Measurements from ENCODE around the gene EGFR.

The EGFR gene

DNA sequence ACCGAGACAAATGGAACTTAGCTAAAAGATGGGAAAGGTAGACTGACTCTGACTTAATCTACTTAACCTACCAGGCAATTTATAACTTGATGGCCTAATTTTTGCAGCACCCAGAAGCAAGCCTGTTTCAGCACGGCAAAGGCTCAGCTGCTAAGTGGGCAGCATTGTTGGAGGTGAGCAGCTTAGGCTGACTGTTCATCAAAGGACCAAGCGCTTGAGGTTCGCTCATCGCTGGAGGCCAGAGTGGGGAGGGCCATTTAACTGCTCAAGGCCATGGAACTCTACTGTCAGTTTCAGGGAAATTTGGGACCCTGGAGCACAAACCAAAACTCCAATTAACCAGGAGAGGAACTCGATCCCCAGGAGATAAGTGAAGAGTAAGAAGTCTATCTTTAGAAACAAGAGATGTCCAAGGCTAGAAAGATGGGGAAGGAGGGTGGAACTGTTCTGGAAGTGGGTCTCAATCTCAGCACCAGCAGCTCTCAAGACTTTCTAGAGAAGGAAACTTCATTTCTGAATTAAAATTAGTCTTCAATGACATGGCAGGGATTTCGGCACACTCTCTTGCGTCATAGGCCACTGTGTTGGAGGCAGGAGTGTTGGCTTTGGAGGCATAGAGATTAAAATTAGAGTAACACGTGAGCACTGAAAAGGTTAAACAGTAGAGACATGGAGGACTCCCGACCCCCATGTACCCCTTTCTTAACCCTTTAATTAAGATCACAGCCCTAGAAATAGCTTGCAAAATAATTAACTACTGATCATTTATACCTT lies 43.1 kb downstream of the EGFR start:
- no peak for DNase-seq (ENCODE audit: low read depth, low spot score)

DNA sequence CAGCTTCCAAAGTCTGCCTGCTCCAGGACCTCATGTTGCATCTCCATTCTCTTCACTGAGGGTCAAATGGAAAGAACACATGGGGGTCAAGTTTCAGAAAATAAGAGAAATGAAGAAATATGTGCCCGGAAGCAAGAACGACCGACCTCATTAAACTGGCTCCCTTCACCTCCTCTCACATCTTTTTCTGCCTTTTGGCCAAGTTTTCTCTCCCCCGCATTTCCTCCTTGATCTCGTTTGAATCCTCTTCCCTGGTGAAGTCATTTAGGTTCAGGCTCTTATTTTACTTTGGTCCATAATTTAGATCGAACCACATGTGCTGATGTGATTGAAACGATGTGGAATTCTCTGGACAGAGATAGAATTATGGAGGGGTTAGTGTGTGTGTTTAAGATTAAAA lies 44.2 kb downstream of the EGFR start:
- no peak for DNase-seq (ENCODE audit: low read depth, low spot score)

GRCh38 chr7:55063633-55064032 lies 44.8 kb downstream of the EGFR start:
- DNase-seq (ENCODE audit: low read depth, low spot score) = no peak

- DNase-seq (ENCODE audit: low read depth, low spot score) = no peak
These were observed 46.3 kb downstream of the EGFR start for GRCh38 chr7:55065079-55065478.

- no peak for DNase-seq (ENCODE audit: low read depth, low spot score)
These were observed 46.9 kb downstream of the EGFR start for GRCh38 chr7:55065511-55066229.

DNA sequence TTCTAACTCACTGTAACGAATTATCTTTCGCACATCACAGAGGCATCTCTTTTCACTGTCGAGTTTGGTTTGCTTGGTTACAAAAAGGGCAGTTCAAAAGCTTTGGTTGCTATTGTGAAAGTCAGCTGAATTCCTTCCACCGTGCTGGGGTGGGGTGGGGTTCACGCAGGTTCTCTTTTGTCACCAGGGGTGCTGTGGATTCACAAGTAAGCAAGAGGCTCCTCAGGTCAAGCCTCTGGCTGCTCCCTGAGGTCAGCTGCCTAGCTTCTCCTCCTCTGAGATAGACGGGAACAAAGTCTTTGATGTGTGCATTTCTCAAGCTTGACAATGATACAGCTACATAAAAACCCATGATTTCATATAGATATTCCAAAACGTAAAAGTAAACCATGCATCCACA lies 47.7 kb downstream of the EGFR start:
- DNase-seq (ENCODE audit: low read depth, low spot score) = no peak

GRCh38 chr7:55066938-55067337 lies 48.1 kb downstream of the EGFR start:
- DNase-seq (ENCODE audit: low read depth, low spot score) = no peak

DNA sequence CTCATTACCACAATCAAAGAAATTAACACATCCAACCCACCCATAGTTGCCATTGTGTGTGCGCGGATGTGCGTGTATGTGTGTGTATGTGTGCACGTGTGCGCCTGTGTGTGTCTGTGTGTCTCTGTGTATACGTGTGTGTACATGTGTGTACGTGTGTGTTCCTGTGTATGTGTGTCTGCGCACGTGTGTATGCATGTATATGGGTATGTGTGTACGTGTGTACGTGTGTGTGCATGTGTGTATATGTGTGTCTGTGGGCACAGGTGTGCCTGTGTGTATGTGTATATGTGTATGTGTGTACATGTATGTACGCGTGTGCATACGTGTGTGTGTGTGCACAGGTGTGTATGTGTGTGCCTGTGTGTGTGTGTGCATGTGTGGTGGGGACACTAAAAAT lies 48.9 kb downstream of the EGFR start:
- DNase-seq (ENCODE audit: low read depth, low spot score) = no peak

DNA sequence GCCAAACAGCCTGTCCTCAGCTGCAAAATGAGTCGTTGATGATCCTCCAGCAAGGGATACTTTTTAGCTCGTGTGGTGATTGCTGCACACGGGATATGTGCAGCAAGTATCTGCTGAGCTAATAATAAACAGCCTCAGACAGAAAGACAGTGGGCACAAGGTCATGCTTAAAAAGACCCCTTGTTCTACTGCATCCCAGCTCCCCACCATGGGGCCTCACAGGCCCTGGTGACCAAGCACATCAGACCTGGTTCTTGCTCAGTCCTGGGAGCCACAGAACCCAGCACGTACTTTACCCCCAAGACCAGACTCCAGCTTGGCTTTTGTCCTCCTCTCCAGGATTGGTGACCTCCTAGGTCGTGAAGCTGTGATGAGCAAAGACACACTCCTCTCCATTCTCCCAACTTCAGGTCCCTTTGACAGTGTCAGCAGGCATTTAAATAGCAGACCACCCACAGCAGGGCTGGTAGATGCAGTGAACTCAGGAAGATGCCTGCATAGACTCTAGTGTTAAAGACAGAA lies 50.5 kb downstream of the EGFR start:
- DNase-seq (ENCODE audit: low read depth, low spot score) = no peak

DNA sequence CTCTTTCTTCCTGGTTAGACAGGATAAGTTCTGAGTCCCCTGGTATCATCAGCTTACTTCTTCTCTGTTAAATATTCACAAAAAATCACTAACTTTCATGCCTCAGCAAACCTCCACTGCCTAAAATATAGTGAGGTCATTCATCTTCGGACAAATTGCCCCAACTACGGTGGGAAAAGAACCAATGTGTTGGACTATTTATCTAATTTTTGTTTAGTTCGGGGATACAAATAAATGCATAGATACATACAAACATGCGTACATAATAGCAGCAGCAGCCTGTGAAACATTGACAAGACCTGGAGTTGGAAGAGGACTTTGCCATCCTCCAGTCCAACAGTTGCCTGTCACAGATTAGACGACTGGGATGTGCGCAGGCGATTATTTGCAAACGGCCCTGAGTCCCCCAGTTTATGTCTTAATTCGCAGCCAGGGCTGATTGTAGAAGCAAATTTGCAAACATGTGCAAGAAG lies 51.5 kb downstream of the EGFR start:
- DNase-seq (ENCODE audit: low read depth, low spot score) = no peak

- no peak for DNase-seq (ENCODE audit: low read depth, low spot score)
These were observed 52.0 kb downstream of the EGFR start for GRCh38 chr7:55070854-55071253.

GRCh38 chr7:55071411-55072175 lies 52.8 kb downstream of the EGFR start:
- no peak for DNase-seq (ENCODE audit: low read depth, low spot score)

- DNase-seq (ENCODE audit: low read depth, low spot score) = no peak
These were observed 53.4 kb downstream of the EGFR start for GRCh38 chr7:55072251-55072650.

DNA sequence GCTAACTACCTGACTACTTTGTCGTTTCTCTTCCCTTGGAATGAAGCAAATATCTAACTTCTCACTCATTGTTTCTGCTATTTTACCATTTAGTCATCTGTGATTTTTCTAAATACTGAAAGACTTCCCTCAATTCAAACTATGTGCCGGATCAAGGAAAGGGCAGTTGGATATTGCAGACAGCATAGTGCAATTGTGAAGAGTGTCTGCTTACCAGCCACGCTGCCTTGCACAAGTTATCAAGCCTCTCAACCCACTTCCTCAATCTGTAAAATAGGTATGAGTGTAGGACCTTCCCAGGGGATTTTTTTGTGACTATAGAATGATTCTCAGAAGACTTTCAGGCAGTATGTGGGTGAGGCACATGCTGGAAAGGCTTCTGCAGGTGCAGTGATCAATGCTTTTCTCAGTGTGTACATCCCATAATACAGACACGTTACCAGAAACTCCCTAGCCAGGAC lies 54.3 kb downstream of the EGFR start:
- DNase-seq (ENCODE audit: low read depth, low spot score) = no peak

DNA sequence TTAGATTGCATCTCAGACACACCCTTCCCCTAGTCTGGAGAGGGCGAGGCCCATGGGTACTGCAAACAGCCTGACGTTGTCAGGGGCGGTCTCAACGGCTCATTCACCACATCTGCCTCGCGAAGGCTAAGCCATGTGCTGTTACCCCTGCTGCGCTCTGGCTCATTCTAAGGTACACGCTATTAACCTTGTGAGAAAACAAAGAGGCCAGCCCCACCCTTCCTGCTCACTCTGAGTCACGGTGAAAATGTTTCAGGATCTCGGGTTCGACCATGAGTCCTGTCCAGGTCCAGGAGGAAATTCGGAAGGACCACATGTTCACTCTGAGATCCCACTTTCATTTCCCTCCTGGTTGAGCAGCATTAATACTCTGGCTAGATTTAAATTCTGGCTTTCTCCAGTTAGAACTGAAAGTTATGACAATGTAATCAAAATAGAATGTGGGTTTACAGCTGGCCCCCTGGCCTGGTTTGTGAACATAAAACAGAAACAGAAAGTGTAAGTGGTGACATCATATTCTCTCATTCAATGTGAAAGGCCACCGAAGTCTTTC lies 55.2 kb downstream of the EGFR start:
- no peak for DNase-seq (ENCODE audit: low read depth, low spot score)

GRCh38 chr7:55075464-55076021 lies 56.7 kb downstream of the EGFR start:
- no peak for DNase-seq (ENCODE audit: low read depth, low spot score)

DNA sequence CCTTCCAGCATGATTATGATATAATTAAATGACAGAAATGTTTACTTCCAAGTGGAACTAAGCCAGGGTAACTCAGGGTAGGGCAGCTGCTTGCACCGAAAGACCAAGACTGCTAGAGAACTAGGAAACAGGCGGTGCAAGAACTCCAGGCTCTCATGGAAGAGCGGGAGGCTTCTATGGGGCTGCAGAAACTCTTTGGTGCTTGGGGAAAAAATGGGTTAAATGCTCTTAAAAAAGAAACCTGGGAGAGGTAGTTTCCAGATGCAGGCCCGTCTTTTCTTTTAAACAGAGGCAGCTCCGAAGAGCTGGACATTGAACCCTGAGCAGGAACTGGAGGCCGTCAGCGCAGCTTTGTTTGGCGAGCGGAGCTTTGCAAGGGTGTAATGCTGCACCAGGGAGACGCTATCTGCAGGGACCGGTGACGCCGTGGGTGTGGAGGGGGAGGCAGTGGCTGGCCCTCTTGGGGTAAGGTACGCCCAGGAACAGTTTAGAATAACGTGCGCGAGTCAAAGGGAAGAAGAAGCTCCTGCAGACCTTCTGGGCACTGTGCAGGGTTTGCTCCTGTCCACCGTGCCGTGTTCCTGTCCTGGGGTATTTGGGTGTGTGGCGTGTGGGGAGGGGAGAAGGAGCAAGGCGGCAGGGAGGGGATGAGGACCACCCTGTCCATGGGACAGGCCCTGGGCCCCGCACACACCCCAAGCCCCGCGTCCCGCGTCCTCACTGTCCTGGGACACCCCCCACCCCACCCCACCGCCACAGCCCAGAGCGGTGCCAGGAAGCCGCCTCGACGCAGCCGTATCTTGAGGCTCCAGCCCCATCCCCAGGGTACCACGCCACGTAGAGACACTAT lies 59.0 kb downstream of the EGFR start:
- no peak for DNase-seq (ENCODE audit: low read depth, low spot score)

DNA sequence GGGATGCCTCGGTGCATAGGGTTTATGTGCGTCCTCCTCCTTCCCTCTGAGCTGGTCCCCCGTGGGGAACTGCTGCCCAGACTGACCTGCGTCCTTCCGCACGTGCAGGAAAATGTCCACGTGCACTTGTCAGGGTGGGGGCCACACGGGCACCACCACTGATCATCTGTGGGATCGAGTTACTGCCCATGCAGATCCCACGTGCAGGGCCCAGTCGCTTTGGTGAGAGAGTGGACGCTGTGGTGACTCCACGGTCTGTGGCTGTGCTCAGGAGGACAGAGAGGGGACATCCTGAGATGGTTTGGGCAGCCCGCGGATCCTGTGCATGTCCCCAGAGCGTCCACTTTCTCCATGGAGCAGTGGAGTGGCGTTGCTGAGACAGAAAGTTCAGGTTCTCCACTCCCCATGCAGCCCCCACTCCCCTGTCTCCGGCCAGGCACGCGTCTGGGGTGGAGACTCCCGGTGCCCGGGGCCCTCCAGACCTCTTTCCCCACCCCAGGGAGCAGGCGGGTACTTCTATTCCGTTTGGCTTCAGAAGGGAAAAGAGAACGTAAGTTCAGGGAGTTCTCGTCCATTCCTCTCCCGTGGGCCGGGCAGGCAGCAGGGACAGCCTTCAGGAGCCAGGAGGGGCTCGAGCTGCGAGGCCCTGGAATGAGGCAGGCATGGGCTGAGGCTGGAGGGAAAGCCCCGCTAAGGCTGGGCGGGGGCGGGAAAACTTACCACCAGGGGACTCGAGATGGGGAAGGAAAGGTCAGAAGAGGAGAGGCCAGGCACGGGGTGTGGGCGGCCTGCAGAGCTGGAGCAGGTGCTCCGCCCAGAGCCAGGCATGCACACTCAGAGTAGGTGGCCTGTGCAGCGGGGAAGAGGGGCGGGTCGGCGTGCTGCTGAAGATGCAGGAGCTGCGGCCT lies 59.9 kb downstream of the EGFR start:
- DNase-seq (ENCODE audit: low read depth, low spot score) = no peak

DNA sequence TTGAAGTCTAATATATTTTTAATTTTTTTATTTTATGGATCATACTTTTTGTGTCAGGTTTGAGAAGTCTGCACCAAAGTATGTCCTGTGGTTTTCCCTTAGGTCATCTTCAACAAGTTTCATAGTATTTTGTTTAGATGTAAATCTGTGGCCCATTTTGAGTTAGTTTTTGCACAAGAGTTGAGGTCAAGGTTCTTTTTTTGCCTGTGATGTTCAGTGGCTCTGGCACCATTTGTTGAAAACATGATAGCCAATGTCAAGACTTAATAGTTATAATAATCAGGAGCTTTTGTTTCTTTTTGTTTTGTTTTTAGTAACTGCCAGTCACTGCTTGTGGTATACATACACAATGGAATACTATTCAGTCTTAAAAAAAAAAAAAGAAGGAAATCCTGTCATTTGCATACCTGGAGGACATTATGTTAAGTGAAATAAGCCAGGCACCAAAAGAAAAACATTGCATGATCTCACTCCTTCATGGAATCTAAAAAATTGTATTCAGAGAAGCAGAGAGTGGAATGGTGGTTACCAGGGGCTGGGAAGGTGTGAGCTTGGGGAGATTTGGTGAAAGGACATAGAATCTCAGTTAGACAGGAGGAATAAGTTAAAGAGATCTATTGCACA lies 61.3 kb downstream of the EGFR start:
- DNase-seq (ENCODE audit: low read depth, low spot score) = no peak
